Gastroesophageal sphincter (tissue), 4 donors: Measurements from ENCODE around the gene COL25A1. TPM values are rescaled to one million over a fixed set of nuclear protein-coding genes. Genes with fewer than 3 reads are reported as not detected.

Source experiments
- ATAC-seq: fragments of 150-250 bp; one replicate; pipeline ENCODE4 v1.9.1; 2016; ENCODE audit warnings: mild to moderate bottlenecking, moderate library complexity
- H3K27ac ChIP-seq, 4 donors: fragments of 200-600 bp; sonication (generic) in 3 of 4; 1 replicate in 3 of 4; 2 replicates in 1 of 4; pipeline ENCODE4 v1.5.1; 2016 to 2019
- H3K27me3 ChIP-seq: fragments of 200-600 bp; sonication (generic); one replicate; pipeline ENCODE4 v1.5.1; 2019
- H3K36me3 ChIP-seq, 2 donors: fragments of 200-600 bp; sonication (generic); one replicate each; pipeline ENCODE4 v1.5.1; 2019; ENCODE audit warnings: control low read depth in 1 of 2
- H3K4me1 ChIP-seq, 3 donors: fragments of 200-600 bp; sonication (generic); 1 replicate in 2 of 3; 2 replicates in 1 of 3; pipeline ENCODE4 v1.5.1; 2016 to 2019; ENCODE audit warnings: control low read depth in 2 of 3
- H3K4me3 ChIP-seq, 2 donors: fragments of 200-600 bp; sonication (generic); one replicate each; pipeline ENCODE4 v1.5.1; 2019; ENCODE audit warnings: mild to moderate bottlenecking in 1 of 2, moderate library complexity in 1 of 2
- H3K9me3 ChIP-seq, 3 donors: fragments of 200-600 bp; sonication (generic); one replicate each; pipeline ENCODE4 v1.5.1; 2017 to 2019; ENCODE audit warnings: control low read depth in 2 of 3
- CTCF ChIP-seq, 4 experiments: fragments of 200-600 bp in 2 of 4; fragments of 450-650 bp in 2 of 4; sonication (generic) in 1 of 4; IDR thresholded peaks; one replicate each; pipeline ENCODE4 v1.5.1; 2017 to 2019; ENCODE audit warnings: antibody characterized with exemption in 4 of 4, mild to moderate bottlenecking in 2 of 4, moderate library complexity in 2 of 4
- EP300 ChIP-seq: sonication (generic); formaldehyde crosslinking; IDR thresholded peaks from one replicate; pipeline ENCODE4 v1.6.1; 2017; ENCODE audit warnings: antibody characterized with exemption, mild to moderate bottlenecking
- POLR2A ChIP-seq, 2 donors: fragments of 450-650 bp; IDR thresholded peaks; one replicate each; pipeline ENCODE4 v1.6.1; 2017; ENCODE audit warnings: antibody characterized with exemption in 2 of 2, mild to moderate bottlenecking in 2 of 2, moderate library complexity in 1 of 2
- POLR2AphosphoS5 ChIP-seq: sonication (generic); formaldehyde crosslinking; IDR thresholded peaks from one replicate; pipeline ENCODE4 v1.6.1; 2017; ENCODE audit warnings: antibody characterized with exemption
- WGBS, 2 donors: methylation state at CpG; one replicate each; pipeline ENCODE4 v1.1.5; 2018; ENCODE audit warnings: low coverage in 1 of 2; 5-methylcytosine and 5-hydroxymethylcytosine counted together
- total RNA-seq, 4 donors: library from RNA; depleted of rRNA; stranded (reverse); fragments of >200 nt; gene quantifications; one replicate each; pipeline ENCODE4 v1.1.0, GENCODE V29; 2016

Gene COL25A1
- total RNA-seq, 4 donors from 2014 or later, result 0.40 to 1.8 (median 1.0) TPM

GRCh38 chr4:109163493-109163892, 139.0 kb downstream of the COL25A1 start:
- no peak for ATAC-seq
- no peaks in the 10 kb centered on the region for H3K27me3 ChIP-seq
- H3K27ac ChIP-seq, result no peak overlapping the region
- H3K36me3 ChIP-seq, result no peaks in the 10 kb centered on the region
- H3K4me1 ChIP-seq, result no peaks in the 10 kb centered on the region
- TF ChIP-seq CTCF (IDR thresholded peaks at IDR 0.05) (no peak), POLR2AphosphoS5 (no peak), POLR2A (IDR thresholded peaks at IDR 0.05) (no peak), EP300 (no peak)
- no peak overlapping the region for H3K4me3 ChIP-seq
- no peaks in the 10 kb centered on the region for H3K9me3 ChIP-seq

- no peak for ATAC-seq
- no peak overlapping the region for H3K27ac ChIP-seq
- H3K27me3 ChIP-seq, result no peaks in the 10 kb centered on the region
- no peaks in the 10 kb centered on the region for H3K4me1 ChIP-seq
- no peaks in the 10 kb centered on the region for H3K9me3 ChIP-seq
- 73 to 85% methylated on average over 2 to 3 of the region's 3 CpGs for WGBS, 2 donors
- no peaks in the 10 kb centered on the region for H3K36me3 ChIP-seq
- H3K4me3 ChIP-seq, result no peak overlapping the region
- TF ChIP-seq POLR2AphosphoS5 (no peak), EP300 (no peak), POLR2A (IDR thresholded peaks at IDR 0.05) (no peak), CTCF (IDR thresholded peaks at IDR 0.05) (no peak)
Measured at GRCh38 chr4:109162759-109163158, 139.7 kb downstream of the COL25A1 start.

DNA sequence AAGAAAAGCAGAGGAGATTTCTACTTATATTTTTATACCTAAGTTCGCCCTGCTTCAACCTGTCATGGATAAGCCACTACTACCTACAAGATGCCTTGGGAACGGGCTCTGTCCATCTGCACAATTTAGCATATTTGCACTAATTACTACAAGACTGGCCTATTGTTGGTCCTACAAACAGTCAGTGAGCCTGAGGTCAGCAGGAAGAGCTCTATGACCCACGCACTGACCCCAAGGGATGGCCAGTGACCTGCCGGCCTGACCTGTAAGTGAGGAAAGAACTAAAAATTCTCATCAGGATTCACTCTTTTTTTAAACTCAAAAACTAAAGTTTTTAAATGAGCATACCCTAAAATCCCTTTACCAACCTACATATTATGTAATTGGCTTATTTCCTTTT, 142.0 kb downstream of the COL25A1 start:
- WGBS, 2 donors, result 69 to 94% methylated on average over 2 to 4 of the region's 4 CpGs
- Histone ChIP-seq H3K36me3 (no peaks in the 10 kb centered on the region), H3K27ac (no peak overlapping the region), H3K4me3 (no peak overlapping the region), H3K4me1 (no peaks in the 10 kb centered on the region), H3K9me3 (no peaks in the 10 kb centered on the region), H3K27me3 (no peaks in the 10 kb centered on the region)
- ATAC-seq, result no peak
- TF ChIP-seq CTCF (IDR thresholded peaks at IDR 0.05) (no peak), EP300 (no peak), POLR2AphosphoS5 (no peak), POLR2A (IDR thresholded peaks at IDR 0.05) (no peak)

DNA sequence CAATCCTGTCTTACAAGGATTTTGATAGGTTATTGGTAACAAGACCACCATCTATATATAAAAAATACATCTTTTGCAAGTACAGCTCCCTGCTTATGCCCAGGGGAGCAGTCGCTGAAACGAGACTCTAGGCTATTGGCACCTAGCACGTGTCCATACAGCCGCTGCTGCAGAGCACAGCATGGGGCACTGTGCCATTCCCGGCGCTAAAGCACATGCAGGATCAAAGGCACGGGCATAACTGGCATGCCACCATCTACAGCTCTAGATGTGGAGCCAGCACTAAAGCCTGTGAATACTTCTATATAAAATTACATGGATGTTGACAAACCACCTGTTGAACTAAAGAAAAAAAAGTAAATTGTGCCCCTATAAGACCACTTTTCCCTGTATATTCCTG, 144.8 kb downstream of the COL25A1 start:
- 80 to 100% methylated on average over 1 to 2 of the region's 7 CpGs for WGBS, 2 donors
- no peak for ATAC-seq

More for the DNA sequence above, 144.8 kb downstream of the COL25A1 start:
- H3K9me3 ChIP-seq, result no peaks in the 10 kb centered on the region
- no peaks in the 10 kb centered on the region for H3K36me3 ChIP-seq
- H3K27me3 ChIP-seq, result no peaks in the 10 kb centered on the region
- no peak overlapping the region for H3K27ac ChIP-seq
- H3K4me3 ChIP-seq, result no peak overlapping the region
- H3K4me1 ChIP-seq, result no peaks in the 10 kb centered on the region
- no peak for TF ChIP-seq EP300
- TF ChIP-seq CTCF (IDR thresholded peaks at IDR 0.05), result no peak
- no peak for TF ChIP-seq POLR2A (IDR thresholded peaks at IDR 0.05)
- no peak for TF ChIP-seq POLR2AphosphoS5
